ENCODE measurements around the gene UNK.
"Not testable (repeated sequence)": the region's sequence is repeated elsewhere in the genome, so short reads cannot be mapped to it uniquely, and the experiment has no call there.

Gene UNK

DNA sequence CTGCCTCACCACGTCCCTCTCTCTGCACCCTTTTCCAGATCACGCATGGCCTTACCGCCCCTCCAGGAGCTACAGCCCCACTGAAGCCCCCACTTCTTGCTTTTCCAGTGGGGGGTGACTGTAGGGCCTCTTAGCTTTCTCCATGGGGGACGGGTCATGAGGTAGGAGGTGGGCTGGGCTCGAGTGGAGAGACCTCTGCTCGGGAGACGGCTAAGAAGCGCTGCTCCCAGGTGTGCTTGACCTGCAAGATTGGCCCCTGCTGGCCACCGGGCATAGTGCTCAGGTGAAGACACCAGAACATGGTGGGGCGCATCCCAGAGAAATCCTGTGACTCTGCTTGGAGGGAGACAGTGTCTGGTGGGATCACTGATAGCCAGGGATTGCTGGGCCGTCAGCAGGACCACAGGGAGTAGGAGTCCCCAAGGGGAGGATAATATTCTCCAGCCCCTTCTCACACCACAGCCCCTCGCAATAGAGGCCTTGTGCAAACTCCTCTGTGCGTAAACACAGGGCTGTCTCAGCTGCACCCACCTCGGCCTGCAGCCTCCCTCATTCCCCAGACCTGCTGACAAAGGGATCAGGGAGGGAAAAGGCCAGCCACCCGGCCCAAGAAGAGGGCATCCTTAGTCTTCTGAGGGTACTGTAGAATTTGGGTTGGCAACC, 10.7 kb upstream of the UNK start:
- DNase-seq (ENCODE audit: low spot score): no peak

- DNase-seq (ENCODE audit: low spot score): no peak
Measured at GRCh38 chr17:75774471-75774990, 10.1 kb upstream of the UNK start.

DNA sequence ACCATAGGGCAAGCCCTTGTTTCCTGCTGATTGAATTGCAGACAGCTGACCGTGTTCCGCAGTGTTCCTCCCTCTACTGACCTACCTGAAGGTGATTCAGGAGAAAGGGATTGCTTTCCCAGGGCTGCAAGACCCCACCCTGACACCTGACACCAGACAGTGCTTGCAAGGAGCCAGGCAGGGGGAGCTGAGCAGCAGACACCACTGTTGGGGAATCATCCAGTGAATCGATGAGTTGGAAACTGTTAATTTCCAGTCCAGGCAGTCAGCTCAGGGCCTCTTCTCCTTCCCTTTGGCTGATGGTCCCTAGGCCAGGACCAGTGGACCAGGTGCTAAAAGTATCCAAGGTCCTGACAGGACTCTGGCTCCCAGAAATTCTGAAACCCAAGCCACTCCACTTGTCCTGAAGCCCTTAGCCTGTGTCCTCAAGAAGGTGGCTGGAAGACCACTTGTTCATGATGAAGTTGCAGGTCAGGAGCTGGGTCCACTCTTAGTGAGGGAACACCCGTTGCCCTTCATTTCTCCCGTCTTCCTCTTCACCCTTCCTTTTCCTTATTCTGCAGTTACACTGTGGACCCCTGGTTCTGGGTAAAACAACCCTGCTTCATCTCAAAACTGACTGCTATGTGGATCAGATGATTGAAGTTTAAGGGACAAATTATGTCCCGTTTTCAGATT, 9.5 kb upstream of the UNK start:
- DNase-seq (ENCODE audit: low spot score): no peak

- DNase-seq (ENCODE audit: low spot score): no peak
Measured at GRCh38 chr17:75776386-75777295, 8.0 kb upstream of the UNK start.

DNA sequence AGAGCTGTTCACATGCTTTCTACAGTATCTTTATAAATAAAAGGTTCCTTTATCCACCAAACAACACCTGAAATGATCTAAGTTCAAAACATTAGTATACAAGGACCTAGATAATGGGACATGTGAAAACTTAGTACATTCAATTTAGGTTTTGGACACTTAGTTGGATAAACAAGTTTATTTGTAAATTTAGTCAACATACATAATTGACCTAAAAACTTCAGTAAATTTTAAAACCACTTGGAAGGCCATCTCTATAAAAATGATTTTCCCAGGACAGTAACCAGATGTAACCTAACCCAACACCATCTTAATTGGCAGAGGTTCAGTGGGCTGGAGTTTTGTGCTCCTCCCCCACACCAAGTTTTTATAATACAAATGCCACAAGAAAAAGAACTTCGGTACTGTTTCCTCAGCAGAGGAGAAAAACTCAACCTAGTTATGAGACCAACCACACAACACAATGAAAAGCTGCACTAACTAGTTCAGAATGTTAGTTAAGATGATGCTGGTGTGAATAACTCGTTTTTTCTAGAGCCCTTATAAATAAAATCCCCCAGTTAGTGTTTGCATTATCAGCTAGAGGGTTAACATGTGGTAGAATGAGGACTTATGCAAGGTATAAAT, 7.2 kb upstream of the UNK start:
- no peak for DNase-seq (ENCODE audit: low spot score)

DNA sequence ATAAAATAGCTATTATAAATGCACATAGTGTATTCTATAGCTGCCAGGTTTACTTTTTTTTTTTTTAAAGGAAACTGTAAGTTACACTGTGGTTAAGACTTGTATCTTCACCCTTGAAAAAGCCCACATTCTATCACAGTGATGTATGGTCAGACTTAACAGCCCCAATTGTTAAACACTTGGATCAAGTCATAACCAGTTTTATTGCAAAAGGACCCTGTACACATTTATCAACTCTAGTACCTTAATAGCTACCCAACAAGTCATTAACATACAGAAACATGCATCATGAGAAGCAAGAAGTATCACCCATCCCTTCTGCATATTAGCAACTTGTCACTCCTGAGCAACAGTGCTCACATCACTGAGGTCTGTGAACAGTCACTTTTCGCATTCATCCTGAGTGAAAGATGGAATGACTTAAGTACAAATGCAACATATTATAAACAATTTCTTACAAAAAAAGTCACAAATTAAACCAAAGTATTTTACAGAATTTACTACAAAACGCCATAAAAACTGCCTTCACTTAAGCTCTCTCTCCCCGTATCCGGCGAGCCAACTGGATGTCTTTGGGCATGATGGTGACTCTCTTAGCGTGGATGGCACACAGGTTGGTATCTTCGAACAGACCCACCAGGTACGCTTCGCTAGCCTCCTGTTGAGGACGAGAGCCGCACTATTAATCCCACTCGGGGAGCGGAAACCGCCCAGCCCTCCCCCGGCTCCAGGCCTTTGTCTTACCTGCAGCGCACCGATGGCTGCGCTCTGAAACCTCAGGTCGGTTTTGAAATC, 6.3 kb upstream of the UNK start:
- not testable (repeated sequence) for DNase-seq (ENCODE audit: low spot score)

GRCh38 chr17:75778861-75779249, 5.8 kb upstream of the UNK start:
- DNase-seq (ENCODE audit: low spot score): peak; percentile 78

GRCh38 chr17:75779250-75779986, 5.2 kb upstream of the UNK start:
- peak; percentile 99 for DNase-seq (ENCODE audit: low spot score)

- no peak for DNase-seq (ENCODE audit: low spot score)
Measured at GRCh38 chr17:75779987-75780889, 4.4 kb upstream of the UNK start.

DNA sequence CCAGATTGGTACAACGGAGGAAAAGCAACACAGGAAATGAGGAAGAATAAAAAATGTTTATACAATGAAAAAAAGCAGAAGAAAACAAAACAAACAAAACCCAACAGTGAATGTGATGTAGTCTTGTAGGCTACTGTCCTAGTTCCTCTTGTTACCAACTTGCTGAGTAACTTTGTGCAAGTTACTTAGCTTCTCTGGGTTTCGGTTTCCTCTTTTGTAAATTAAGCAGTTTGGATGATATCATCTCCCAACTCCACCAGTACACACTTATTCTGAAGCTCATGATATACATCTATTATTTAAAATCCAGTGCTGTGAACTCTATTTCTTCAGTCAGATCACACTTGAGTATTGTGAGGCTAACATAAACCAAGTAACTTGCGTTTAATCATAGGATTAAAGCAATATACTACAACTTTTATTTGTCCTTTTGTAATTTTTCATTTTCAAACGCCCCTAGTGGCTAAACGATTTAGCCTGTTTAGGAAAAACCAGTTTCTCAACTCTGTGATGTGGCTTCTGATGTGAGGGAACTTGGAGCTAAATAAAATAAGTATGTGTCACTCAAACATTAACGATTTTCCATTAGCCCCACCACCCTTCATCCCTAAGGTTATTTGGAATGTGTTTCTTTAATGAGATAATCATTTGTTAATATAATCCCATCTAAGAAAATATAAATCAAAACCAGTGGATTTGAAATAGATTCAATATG, 1.4 kb upstream of the UNK start:
- DNase-seq (ENCODE audit: low spot score): peak; percentile 88

DNA sequence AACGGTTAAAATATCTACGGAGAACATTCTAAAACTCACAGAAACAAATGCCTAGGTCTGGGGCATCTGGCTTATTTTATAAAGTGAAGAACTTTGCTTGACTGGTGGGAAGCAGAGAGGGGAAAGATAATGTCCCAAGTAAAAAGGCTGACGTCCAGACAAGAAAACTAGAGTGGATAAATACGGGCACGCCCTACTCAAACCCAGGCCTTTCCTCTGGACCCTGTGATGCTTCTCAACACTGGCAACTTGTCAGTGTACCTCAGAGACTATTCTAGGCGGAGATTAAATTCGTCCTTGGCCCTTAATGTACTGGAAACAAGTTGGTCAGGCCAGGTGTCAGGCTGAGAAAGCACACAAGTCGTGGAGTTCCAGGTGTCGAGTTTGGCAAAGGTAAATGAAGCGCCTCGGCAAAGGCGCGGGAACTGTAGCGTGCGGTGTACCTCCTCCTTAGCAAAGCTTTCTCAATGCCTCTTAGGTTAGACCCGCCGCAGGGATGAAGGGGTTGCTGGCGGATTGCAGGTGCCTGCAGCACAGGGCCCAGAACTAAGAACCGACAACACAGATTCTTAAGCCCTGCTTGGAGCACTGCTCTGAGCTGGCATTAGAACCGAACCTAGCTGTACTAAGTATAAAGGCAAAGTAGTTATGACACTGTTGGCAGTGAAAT, 668 bp upstream of the UNK start:
- DNase-seq (ENCODE audit: low spot score): no peak

DNA sequence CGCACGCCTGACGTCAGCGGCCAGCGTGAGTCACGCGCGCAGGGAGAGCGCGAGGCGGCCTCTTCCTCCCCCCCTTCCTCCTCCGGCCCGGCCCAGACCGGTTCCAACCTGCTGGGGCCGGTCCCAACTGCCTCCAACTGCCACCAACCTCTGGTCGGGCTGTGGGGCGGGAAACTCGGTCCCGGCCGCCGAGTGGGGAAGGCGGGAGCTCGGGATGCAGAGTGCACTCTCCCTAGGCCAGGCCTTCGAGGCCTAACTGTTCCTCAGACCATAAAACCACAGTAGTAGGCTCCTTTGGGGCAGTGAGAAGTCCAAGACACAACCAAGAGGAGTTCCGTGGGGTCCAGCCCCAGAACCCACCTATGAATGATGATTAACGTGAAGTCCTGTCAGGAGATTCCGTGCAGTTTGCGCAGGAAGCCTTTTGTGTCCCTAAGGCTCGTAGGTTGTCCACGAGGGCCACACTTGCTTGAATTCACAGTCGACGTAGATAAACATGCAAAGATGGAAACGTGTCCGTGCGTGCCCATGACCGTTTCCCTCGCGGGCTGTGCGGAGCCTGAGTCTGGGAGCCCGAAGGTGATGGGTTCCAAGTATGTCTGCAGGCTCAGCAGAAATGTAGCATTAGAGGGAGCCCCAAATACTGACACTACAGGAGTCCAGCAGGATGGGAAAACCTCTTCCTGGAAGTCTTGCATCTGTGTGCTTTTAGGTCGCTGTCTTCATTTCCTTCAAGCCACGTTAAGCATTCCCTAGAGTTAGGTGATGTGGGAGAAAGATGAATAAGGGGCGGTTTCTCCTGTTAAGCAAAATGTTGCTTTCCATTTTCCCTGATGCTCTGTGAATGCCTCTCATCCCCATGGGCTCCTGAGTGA, 647 bp downstream of the UNK start:
- peak; percentile 95 for DNase-seq (ENCODE audit: low spot score)

DNA sequence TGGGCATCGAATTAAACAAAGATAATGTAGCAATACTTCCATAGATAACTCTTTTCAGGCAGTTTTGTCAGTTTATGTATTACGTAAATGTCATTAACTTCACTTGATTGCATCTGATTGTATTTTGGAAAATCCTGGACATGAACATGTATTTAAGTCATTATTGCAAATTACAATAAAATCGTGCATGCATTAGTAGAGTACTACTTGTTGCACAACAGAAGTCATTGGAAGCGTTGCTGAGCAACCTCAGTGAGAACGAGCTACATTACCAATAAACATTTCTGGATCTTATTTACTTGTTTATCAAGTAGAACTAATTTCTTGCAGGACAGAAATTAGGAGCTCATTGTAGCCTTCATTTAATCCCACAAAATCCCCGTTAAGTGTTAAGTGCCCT, 6.6 kb downstream of the UNK start:
- DNase-seq (ENCODE audit: low spot score): no peak

DNA sequence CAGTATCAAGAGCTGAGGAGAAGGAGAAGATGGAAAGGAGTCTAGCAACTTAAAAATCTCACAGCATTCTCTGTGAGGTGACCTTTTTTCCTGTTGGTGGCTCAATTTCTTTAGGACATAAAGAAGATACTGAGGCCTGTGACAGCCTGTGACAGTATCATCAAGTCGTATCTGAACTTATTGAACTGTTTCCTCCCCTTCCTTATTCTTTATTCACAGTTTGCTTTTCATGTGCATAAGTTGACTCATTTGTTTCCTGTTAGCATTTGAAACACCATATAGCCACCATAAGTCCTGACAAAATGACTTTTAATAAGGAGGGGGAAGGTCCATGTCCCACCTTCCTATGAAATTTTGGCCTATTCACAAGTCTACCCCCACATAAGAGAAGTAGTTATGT, 8.9 kb downstream of the UNK start:
- DNase-seq (ENCODE audit: low spot score): no peak

DNA sequence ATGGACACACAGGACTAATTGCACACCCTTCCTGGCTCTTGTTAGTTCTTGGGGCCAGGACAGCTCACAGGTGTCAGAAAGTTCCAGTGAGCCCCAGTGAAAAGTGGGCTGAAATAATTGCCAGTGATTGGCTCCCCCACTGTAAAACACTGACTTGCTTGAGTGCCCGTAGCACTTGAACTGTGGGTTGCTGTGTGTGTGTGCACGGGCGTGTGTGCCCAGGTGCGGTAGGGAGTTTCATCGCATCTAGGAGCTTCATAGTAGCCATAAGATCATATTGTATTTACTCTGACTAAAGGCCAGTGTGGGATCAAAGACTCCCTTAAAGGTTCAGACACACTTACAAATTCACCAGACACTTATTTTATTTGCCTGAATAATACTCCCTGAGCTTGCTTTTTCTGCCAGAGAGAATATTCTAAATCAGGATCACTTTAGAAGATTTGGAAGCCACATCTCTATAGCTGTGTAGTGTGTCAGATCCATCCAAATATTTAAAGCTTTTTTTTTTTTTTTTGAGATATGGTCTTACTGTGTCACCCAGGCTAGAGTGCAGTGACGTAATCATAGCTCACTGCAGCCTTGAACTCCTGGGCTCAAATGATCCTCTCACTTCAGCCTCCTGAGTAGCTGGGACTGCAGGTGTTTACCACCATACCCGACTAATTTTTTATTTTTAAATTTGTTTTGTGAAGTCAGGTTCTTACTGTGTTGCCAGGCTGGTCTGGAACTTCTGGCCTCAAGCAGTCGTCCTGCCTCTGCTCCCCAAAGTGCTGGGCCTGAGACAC, 11.4 kb downstream of the UNK start:
- no peak for DNase-seq (ENCODE audit: low spot score)

- no peak for DNase-seq (ENCODE audit: low spot score)
Measured at GRCh38 chr17:75799402-75799801, 14.8 kb downstream of the UNK start.

DNA sequence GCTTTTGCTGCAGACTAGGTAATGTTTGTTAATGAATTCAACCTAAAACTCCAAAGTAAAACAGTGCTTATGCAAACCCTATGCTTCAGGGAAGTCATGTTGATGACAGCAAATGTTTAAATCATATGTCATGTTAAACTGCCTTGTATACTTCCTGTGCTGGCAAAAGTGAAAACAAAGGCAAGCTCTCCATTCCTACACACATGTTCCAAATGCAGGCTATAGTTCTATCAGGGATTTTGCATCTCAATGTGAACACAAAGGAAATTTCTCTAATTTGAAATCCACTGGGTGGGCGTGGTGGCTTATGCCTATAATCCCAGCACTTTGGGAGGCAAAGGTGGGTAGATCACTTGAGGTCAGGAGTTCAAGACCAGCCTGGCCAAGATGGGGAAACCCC, 19.3 kb downstream of the UNK start:
- no peak for DNase-seq (ENCODE audit: low spot score)

Measured in activated CD4-positive, alpha-beta T cell treated with anti-CD3 and anti-CD28 coated beads, Interleukin-2, Interleukin-4, amounts not matched to agents 100 ng/mL and 50 ng/mL, durations not matched to agents 16 hours and 8 hours (primary cell).